ENCODE measurements around the gene PCBP2.

GRCh38 chr12:53479331-53479730 is 27.4 kb downstream of the PCBP2 start:
- TF ChIP-seq EZH2 (IDR thresholded peaks at IDR 0.05; ENCODE audit: borderline replicate concordance, insufficient read depth, low read length, poor library complexity, severe bottlenecking) (no peak), CTCF (IDR thresholded peaks at IDR 0.05; ENCODE audit: poor library complexity, severe bottlenecking) (no peak), POLR2AphosphoS5 (IDR thresholded peaks at IDR 0.05) (no peak), REST (IDR thresholded peaks at IDR 0.05; ENCODE audit: borderline replicate concordance) (no peak), RAD21 (conservative IDR thresholded peaks at IDR 0.05) (no peak), EP300 (conservative IDR thresholded peaks at IDR 0.05; ENCODE audit: poor library complexity, severe bottlenecking) (no peak), TAF1 (IDR thresholded peaks at IDR 0.05; ENCODE audit: low read depth) (no peak), SMC3 (conservative IDR thresholded peaks at IDR 0.05; ENCODE audit: poor library complexity) (no peak)
